GM10248 (cell line): ENCODE results near the gene TLR3.

Experiments used
- CTCF ChIA-PET: fragments of 300-600 bp; sonication (Branson Sonifier 250); formaldehyde crosslinking; extraction: SDS; loops from one replicate; lab custom pipeline; 2021; ENCODE audit warnings: antibody characterized with exemption; lab: Yijun Ruan, JAX
- POLR2A ChIA-PET: fragments of 350-650 bp; sonication (Branson Sonifier 250); formaldehyde crosslinking; extraction: SDS; loops from one replicate; lab custom pipeline; 2020; ENCODE audit warnings: antibody characterized with exemption; lab: Yijun Ruan, JAX
- DNase-seq: peaks from one replicate; pipeline ENCODE4 v3.0.0; 2012; ENCODE audit errors: extremely low spot score
- CTCF ChIP-seq: IDR thresholded peaks from 2 replicates; pipeline ENCODE4 v1.5.1; 2012; ENCODE audit warnings: mild to moderate bottlenecking, low read depth; ENCODE audit errors: extremely low read depth, missing control alignments, control extremely low read depth

TLR3 gene

GRCh38 chr4:186068581-186069348 is at the start of gene TLR3:
TLR3 (plus strand) TSS chr4:186069156; CDS start chr4:186076620, 7,464 bp downstream.
- DNase-seq, result no peak
- CTCF ChIA-PET, result interaction anchor here (0.7 to 3.7 kb wide), 14 partner anchors 10 to 519 kb away, joined by 3 to 44 read pairs (median 4); no protein-coding TSS in a partner anchor

GRCh38 chr4:186019269-186019668 is 49.7 kb upstream of the TLR3 start:
- TF ChIP-seq CTCF, result no peak
- POLR2A ChIA-PET, result no interaction called here
- CTCF ChIA-PET, result interaction anchor here (0.8 to 3.1 kb wide), 4 partner anchors 18 to 378 kb away, joined by 3 to 36 read pairs (median 9); no protein-coding TSS in a partner anchor
- no peak for DNase-seq

More at GRCh38 chr4:186068581-186069348, at the start of gene TLR3:
- TF ChIP-seq CTCF, result no peak
- POLR2A ChIA-PET, result no interaction called here

- POLR2A ChIA-PET, result no interaction called here
- CTCF ChIA-PET, result interaction anchor here (2.8 to 3.1 kb wide), 2 partner anchors 17 to 379 kb away, joined by 15 to 36 read pairs; no protein-coding TSS in a partner anchor
- no peak for DNase-seq
- no peak for TF ChIP-seq CTCF
These were observed 48.7 kb upstream of the TLR3 start for GRCh38 chr4:186020106-186020792.

- no peak for TF ChIP-seq CTCF
- no peak for DNase-seq
- ChIA-PET POLR2A (no interaction called here), CTCF (interaction anchor here (1.0 to 3.1 kb wide), 7 partner anchors 9 to 385 kb away, joined by 3 to 36 read pairs (median 5); no protein-coding TSS in a partner anchor)
These were observed 48.1 kb upstream of the TLR3 start for GRCh38 chr4:186020793-186021407.

DNA sequence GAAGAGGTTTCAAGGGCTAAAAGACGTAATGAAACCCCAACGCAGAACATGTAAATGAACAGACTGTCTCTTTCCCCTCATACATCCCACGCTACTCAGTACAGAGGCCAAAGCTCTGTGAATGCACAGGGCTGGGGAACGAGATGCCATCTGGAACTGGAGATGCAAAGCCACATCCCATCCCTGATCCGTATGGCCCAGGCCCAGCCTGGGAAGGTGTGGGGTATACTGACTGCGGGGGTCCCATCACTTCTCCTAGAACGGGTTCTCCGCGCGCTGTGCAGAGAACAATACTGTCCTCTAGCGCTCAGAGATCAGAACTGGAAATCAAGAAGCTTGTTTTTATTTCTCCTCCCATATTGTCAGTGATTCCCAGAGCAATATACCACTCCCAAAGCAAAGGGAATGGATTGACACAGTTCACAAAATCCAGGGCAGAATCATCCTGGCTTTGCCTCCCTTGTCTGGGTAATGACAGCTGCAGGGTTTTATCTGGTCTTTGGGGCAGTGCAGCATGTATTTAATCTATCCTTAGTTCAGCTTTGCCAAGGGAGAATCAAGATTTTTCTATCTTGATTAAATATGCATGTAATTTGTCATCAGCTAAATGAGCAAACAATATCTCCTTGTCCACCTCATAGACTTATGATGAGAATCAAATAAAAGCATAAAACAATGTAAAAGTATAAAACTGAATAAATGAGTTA is 47.3 kb upstream of the TLR3 start:
- TF ChIP-seq CTCF, result peak; percentile 58
- peak; percentile 38 for DNase-seq
- ChIA-PET POLR2A (no interaction called here), CTCF (interaction anchor here (0.6 to 3.1 kb wide), 7 partner anchors 9 to 391 kb away, joined by 3 to 36 read pairs (median 5); no protein-coding TSS in a partner anchor)

- no peak for DNase-seq
- POLR2A ChIA-PET, result no interaction called here
- TF ChIP-seq CTCF, result no peak
- CTCF ChIA-PET, result interaction anchor here (6.9 kb wide), 1 partner anchor 15 kb away, joined by 50 read pairs; no protein-coding TSS in a partner anchor
These were observed 45.0 kb upstream of the TLR3 start for GRCh38 chr4:186023975-186024374.
